ENCODE measurements around the gene ARHGAP8. TPM values are rescaled to one million over a fixed set of nuclear protein-coding genes. Genes with fewer than 3 reads are reported as not detected.

Gene ARHGAP8
- polyA plus RNA-seq, 1 donor from 2014 or later, result 3.0 TPM

DNA sequence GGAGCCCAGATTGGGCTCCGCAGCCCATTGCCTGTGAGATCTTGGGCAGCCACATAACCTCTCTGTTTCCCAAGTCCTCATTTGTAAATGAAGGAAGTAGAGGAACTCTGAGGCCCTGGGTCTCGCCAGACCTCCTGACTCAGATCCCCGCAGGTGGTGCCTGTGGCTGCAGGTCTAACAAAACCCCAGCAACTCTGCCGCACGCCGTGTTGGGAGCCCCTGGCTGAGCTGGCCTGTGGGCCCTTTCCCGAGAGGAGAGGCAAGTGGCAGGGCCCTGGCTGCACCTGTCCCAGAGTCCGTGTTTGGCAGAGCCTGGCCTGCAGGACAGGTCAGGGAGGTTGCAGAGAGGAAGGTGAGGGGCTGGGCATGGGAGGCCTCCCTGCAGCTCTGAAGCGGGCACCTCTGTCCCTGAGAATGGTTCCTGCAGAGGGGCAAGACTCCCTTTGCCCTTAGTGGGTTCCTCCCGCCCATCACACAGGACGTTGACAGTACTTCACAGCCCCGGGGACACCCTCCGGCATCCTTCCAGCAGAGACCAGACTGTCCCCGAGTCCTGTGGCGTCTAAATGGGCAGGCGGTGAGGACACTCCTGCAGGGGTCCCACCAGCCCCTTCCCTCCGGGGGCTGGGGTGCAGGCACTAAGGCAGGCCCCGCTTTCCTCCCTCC, 67.7 kb downstream of the ARHGAP8 start:
- Histone ChIP-seq H2AFZ (ENCODE audit: low read depth, low read length) (no peak overlapping the region), H3K27ac (ENCODE audit: low read length) (no peak overlapping the region), H3K36me3 (ENCODE audit: insufficient read depth, low read length) (no peaks in the 10 kb centered on the region), H3K9me3 (ENCODE audit: low read length) (no peaks in the 10 kb centered on the region), H4K20me1 (ENCODE audit: insufficient read depth) (no peaks in the 10 kb centered on the region), H3K9me2 (ENCODE audit: insufficient read depth, low read length) (no peaks in the 10 kb centered on the region), H3K27me3 (ENCODE audit: insufficient read depth, low read depth, low read length) (no peaks in the 10 kb centered on the region), H3K4me3 (ENCODE audit: low read length) (no peak overlapping the region), H3K79me2 (replicated peaks; ENCODE audit: insufficient read depth, low read length) (no peaks in the 10 kb centered on the region), H3F3A (ENCODE audit: insufficient read depth, low read length, poor library complexity, severe bottlenecking) (peaks cover 6% of the 10 kb centered on the region), H3K9ac (ENCODE audit: low read length) (no peak overlapping the region), H3K4me2 (ENCODE audit: low read length) (no peak overlapping the region)
- TF ChIP-seq SMC3 (conservative IDR thresholded peaks at IDR 0.05; ENCODE audit: poor library complexity) (no peak), POLR2AphosphoS5 (IDR thresholded peaks at IDR 0.05) (no peak), TAF1 (IDR thresholded peaks at IDR 0.05; ENCODE audit: low read depth) (no peak), EZH2 (IDR thresholded peaks at IDR 0.05; ENCODE audit: borderline replicate concordance, insufficient read depth, low read length, poor library complexity, severe bottlenecking) (no peak)

- no peaks in the 10 kb centered on the region for H3K9me3 ChIP-seq (ENCODE audit: low read length)
- H3K9ac ChIP-seq (ENCODE audit: low read length), result no peak overlapping the region
- H3K27me3 ChIP-seq (ENCODE audit: insufficient read depth, low read depth, low read length), result no peaks in the 10 kb centered on the region
- no peaks in the 10 kb centered on the region for H3K79me2 ChIP-seq (replicated peaks; ENCODE audit: insufficient read depth, low read length)
- H3K4me2 ChIP-seq (ENCODE audit: low read length), result no peak overlapping the region
- H4K20me1 ChIP-seq (ENCODE audit: insufficient read depth), result no peaks in the 10 kb centered on the region
- no peak overlapping the region for H3K4me3 ChIP-seq (ENCODE audit: low read length)
- H3F3A ChIP-seq (ENCODE audit: insufficient read depth, low read length, poor library complexity, severe bottlenecking), result peaks cover 6% of the 10 kb centered on the region
- no peak for TF ChIP-seq RAD21 (conservative IDR thresholded peaks at IDR 0.05)
- TF ChIP-seq MXI1 (conservative IDR thresholded peaks at IDR 0.05; ENCODE audit: poor library complexity, severe bottlenecking), result no peak
- no peak for TF ChIP-seq TAF1 (IDR thresholded peaks at IDR 0.05; ENCODE audit: low read depth)
- TF ChIP-seq, protein P1, sequence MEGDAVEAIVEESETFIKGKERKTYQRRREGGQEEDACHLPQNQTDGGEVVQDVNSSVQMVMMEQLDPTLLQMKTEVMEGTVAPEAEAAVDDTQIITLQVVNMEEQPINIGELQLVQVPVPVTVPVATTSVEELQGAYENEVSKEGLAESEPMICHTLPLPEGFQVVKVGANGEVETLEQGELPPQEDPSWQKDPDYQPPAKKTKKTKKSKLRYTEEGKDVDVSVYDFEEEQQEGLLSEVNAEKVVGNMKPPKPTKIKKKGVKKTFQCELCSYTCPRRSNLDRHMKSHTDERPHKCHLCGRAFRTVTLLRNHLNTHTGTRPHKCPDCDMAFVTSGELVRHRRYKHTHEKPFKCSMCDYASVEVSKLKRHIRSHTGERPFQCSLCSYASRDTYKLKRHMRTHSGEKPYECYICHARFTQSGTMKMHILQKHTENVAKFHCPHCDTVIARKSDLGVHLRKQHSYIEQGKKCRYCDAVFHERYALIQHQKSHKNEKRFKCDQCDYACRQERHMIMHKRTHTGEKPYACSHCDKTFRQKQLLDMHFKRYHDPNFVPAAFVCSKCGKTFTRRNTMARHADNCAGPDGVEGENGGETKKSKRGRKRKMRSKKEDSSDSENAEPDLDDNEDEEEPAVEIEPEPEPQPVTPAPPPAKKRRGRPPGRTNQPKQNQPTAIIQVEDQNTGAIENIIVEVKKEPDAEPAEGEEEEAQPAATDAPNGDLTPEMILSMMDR (IDR thresholded peaks at IDR 0.05; ENCODE audit: poor library complexity, severe bottlenecking), result no peak
- no peak for TF ChIP-seq EZH2 (IDR thresholded peaks at IDR 0.05; ENCODE audit: borderline replicate concordance, insufficient read depth, low read length, poor library complexity, severe bottlenecking)
- no peak overlapping the region for H3K27ac ChIP-seq (ENCODE audit: low read length)
- H3K9me2 ChIP-seq (ENCODE audit: insufficient read depth, low read length), result no peaks in the 10 kb centered on the region
- H2AFZ ChIP-seq (ENCODE audit: low read depth, low read length), result no peak overlapping the region
- H3K36me3 ChIP-seq (ENCODE audit: insufficient read depth, low read length), result no peaks in the 10 kb centered on the region
These were observed 69.5 kb downstream of the ARHGAP8 start for GRCh38 chr22:44821741-44822475.

- Histone ChIP-seq H4K20me1 (ENCODE audit: insufficient read depth) (no peaks in the 10 kb centered on the region), H3K79me2 (replicated peaks; ENCODE audit: insufficient read depth, low read length) (no peaks in the 10 kb centered on the region), H3F3A (ENCODE audit: insufficient read depth, low read length, poor library complexity, severe bottlenecking) (peaks cover 6% of the 10 kb centered on the region), H3K4me2 (ENCODE audit: low read length) (no peak overlapping the region), H3K9me3 (ENCODE audit: low read length) (no peaks in the 10 kb centered on the region), H3K27me3 (ENCODE audit: insufficient read depth, low read depth, low read length) (no peaks in the 10 kb centered on the region), H3K27ac (ENCODE audit: low read length) (no peak overlapping the region), H3K9me2 (ENCODE audit: insufficient read depth, low read length) (no peaks in the 10 kb centered on the region), H3K4me3 (ENCODE audit: low read length) (peak overlapping the region; percentile 1), H2AFZ (ENCODE audit: low read depth, low read length) (no peak overlapping the region), H3K9ac (ENCODE audit: low read length) (no peak overlapping the region), H3K36me3 (ENCODE audit: insufficient read depth, low read length) (no peaks in the 10 kb centered on the region)
- TF ChIP-seq EP300 (conservative IDR thresholded peaks at IDR 0.05; ENCODE audit: poor library complexity, severe bottlenecking) (peak; percentile 46), POLR2AphosphoS5 (IDR thresholded peaks at IDR 0.05) (no peak), SMC3 (conservative IDR thresholded peaks at IDR 0.05; ENCODE audit: poor library complexity) (no peak), RAD21 (conservative IDR thresholded peaks at IDR 0.05) (no peak), TAF1 (IDR thresholded peaks at IDR 0.05; ENCODE audit: low read depth) (no peak), EZH2 (IDR thresholded peaks at IDR 0.05; ENCODE audit: borderline replicate concordance, insufficient read depth, low read length, poor library complexity, severe bottlenecking) (no peak)
- TF ChIP-seq, protein P1 (IDR thresholded peaks at IDR 0.05; ENCODE audit: poor library complexity, severe bottlenecking), result no peak
- TF ChIP-seq, protein P2, sequence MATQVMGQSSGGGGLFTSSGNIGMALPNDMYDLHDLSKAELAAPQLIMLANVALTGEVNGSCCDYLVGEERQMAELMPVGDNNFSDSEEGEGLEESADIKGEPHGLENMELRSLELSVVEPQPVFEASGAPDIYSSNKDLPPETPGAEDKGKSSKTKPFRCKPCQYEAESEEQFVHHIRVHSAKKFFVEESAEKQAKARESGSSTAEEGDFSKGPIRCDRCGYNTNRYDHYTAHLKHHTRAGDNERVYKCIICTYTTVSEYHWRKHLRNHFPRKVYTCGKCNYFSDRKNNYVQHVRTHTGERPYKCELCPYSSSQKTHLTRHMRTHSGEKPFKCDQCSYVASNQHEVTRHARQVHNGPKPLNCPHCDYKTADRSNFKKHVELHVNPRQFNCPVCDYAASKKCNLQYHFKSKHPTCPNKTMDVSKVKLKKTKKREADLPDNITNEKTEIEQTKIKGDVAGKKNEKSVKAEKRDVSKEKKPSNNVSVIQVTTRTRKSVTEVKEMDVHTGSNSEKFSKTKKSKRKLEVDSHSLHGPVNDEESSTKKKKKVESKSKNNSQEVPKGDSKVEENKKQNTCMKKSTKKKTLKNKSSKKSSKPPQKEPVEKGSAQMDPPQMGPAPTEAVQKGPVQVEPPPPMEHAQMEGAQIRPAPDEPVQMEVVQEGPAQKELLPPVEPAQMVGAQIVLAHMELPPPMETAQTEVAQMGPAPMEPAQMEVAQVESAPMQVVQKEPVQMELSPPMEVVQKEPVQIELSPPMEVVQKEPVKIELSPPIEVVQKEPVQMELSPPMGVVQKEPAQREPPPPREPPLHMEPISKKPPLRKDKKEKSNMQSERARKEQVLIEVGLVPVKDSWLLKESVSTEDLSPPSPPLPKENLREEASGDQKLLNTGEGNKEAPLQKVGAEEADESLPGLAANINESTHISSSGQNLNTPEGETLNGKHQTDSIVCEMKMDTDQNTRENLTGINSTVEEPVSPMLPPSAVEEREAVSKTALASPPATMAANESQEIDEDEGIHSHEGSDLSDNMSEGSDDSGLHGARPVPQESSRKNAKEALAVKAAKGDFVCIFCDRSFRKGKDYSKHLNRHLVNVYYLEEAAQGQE (IDR thresholded peaks at IDR 0.05; ENCODE audit: borderline replicate concordance), result no peak
These were observed 70.2 kb downstream of the ARHGAP8 start for GRCh38 chr22:44822534-44822933.

All from neural cell (in vitro differentiated cells).